Stimulated activated CD8-positive, alpha-beta memory T cell treated with anti-CD3 and anti-CD28 coated beads, Interleukin-15, amount 100 ng/mL, for 1 hour (primary cell): ENCODE measurements around the gene PPP4C.
"Not testable (repeated sequence)": the region's sequence is repeated elsewhere in the genome, so short reads cannot be mapped to it uniquely, and the experiment has no call there.

ENCODE experiments used
- DNase-seq: peaks from one replicate; pipeline ENCODE4 v3.0.0-alpha.2; 2020; ENCODE audit warnings: low read depth

The PPP4C gene

DNA sequence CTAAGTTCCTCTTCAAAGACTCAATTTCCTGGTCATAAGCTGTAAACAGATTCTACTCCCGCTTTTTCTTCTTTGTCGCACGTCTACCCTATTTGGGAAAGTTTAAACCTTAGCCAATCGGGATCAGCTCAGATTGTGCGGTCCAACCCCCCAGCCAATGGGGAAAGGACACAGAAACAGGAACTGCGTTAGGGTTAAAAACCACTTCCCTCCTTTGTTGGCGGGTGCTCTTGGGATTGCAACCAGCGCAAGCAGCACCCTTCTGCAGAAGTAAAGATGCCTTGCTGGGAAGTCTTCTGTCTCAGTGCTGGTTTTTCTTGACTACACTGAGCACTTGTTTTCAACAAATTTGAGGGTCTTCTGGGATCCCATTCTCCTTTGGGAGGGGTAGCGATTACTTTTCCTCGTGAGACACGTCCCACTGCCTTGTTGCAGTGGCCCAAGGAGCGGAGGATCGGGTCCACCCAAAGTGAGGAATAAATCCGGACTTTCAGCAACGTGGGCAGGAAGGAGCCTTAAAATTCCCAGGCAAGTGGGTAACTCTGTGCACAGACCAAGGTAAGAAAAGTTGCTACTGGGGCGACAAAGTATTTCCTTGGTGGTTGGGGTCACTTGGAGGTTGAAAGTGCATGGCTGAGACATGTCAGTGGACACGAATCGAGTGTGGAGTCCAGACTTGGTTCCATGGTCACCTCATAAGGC is 21.2 kb downstream of the PPP4C start:
- DNase-seq: no peak

DNA sequence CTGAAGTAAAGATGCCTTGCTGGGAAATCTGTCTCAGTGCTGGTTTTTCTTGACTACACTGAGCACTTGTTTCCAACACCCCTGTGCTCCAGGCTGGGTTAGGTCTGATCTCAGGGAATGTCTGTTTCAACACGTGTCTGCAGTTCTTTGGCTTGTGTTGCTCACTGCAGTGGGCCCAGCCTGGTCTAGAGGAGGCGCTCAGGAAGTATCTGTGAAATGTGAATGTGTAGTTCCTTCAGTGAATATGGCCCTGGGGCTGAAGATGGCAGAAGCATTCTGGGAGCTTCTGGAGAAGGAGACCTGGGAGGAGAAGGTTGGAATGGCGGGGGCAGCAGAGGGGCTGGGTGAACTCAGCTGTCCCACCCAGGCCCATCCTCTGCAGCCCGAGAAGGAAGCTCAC is 28.3 kb downstream of the PPP4C start:
- DNase-seq: no peak

DNA sequence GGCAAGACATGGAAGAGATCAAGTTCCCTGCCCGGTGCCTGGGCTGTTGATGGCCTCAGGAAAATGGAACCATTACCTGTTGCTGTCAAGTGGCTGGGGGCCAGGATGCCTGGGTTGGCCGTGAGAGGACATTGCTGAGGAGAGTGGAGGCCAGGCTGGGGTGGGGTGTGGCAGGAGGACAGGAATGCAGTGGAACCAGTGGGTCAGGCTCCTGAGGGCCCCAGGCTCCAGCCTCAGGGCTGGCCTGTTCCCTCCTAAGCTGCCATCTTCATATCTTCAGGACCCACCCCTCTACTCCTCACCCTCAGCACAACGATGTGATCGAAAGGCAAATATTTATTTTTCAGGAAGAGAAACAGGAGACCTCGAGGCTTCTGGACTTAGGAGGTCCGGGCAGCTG is 28.7 kb downstream of the PPP4C start:
- no peak for DNase-seq

DNA sequence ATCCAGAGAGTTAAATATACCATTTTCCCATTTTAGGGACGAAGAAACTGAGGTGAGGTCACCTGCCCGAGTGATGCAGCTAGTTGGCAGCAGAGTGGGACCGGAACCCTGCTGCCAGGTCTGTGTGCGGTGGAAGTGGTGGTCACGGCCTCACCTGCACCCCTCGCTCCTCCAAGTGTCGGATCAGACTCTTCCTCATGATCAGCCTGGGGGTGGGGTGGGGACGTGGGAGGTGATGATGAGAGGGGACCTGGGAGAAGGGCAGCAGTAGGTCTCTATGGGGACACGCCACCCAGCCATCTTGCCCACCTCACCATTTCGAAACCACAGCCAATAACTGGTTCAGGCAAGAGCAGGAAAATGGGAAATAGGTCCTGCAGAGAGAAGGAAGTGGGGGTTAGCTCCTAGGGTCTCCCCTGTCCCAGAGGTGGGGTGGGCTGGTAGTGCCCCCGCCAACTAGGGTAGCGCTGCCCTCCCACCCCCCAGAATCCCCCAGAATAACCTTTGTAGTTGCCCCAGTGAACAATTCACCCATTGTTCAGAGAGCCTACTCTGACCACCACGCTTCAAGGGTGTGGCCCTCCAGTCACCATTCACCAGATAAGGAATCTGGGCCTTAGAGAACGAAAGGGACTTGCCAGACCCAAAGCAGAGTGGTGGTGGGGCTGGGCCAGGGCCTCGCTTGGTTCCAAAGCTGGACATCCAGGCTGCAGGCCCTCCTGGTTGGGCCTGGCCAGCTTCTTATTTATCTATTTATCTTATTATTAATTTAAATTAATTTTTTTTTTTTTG is 32.5 kb downstream of the PPP4C start:
- DNase-seq: no peak

DNA sequence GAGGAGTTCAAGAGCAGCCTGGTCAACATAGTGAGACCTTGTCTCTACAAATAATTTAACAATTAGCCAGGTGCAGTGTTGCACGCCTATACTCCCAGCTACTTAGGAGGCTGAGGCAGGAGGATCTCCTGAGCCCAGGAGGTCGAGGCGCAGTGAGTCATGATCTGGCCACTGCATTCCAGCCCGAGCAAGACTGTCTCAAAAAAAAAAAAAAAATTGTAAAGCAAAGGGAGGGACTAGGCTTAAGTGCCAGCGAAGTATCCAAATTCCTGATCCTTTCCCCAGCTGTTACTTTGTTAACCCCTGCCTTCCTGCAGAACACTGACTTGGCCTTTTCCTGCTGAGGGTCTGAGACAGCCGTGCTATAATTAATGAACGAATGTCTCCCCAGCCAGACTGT is 34.9 kb downstream of the PPP4C start:
- no peak for DNase-seq

DNA sequence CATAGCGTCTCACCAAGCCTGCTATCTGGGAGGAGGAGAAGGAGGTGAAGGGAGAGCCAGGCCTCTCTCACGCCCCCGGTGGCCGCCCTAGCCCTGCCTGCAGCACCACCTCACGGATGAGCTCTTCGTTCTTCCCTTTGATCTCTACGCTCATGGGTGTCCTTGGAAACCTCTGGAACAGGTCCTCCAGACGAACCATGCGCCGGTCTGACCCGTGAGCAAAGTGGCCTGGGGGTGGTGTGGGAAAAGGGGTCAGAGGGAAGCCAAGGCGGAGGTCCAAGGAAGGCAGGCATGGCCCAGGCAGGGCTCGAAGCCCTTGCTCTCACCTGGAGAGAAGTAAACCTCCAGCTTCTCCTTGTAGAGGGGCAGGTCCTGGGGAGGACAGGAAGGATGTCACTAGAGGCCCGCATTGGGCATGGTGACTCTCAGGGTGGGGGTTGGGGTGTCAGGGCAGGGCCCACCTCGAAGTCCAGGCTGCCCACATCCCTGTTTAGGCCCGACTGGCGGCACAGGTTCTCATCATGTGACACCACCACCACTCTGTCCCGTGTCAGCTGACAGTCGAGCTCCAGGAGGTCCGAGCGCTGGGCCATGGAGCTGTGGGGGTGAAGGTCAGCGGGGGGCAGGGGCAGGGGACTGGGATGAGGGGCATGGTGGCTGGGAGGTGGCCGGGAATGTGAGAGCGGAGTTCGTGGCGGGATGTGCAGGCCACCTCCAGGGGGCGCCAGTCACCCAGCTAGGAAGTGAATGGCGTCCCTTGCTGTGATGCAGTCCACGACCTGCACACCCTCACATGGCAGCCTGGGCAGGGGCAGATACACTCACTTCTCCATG is 36.6 kb downstream of the PPP4C start:
- no peak for DNase-seq

DNA sequence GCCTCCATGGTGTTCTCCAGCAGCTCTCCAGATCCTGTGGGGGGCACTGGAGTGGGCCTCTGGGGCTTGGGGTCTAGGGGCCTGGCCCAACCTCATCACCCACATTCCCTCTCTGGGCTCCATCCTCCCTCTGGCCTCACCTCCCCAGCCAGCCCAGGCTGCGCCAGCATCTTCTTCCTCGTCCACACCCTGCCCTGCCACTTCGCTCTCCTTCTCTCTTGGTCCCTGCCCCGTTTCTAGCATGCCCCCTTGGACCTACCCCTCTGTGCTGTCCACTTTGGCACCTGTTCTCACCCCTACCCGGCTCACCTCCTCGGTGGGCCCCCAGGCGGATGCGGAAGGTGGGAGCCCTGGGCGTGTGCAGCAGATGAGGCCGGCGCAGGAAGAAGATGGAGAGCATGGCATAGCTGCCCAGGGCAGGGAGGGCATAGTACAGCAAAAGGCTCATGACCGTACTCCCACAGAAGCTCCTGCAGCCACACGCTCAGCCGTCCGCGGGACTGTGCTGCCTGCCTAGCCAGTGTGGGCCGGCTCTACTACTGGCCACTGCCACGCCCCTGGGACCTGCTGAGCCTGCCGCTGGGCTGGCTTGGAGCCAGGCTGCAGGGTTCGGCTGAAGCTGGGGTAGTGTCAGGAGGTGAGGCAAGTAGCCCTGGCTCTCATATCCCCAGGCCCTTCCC is 37.4 kb downstream of the PPP4C start, which contains the start of gene GDPD3:
GDPD3 (minus strand) TSS at position 507 of the 680 bp plus-strand sequence; CDS start at position 448, 59 bp downstream.
- DNase-seq: no peak

DNA sequence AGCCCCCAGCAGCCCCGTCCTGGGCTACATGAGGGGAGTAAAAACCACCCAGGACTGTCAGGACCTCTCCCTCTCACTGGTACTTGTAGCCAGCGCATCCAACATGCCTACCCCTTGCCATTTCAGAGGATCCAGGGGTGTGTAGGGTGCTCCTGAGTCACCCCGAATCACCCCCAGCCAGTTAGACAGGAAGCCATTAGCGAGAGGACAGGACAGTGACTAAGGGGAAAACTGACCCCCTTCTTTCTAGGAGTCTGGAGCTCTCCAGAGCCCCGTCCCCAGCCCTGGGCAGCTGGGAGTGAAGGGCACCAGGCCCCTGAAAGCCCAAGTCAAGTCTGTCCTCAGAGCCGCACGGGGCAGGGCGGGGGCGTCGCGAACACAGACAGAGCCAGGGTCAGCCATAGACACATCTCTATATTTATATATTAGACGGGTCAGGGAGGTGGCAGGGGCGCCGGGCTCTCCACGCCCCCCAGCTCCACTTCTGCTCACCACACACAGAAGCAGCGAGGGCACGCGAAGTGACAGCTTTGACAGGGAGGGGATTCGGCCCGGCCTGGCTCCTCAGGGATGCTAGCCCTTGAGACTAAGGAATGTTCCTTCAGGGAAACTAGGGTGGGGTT is 38.0 kb downstream of the PPP4C start:
- no peak for DNase-seq

DNA sequence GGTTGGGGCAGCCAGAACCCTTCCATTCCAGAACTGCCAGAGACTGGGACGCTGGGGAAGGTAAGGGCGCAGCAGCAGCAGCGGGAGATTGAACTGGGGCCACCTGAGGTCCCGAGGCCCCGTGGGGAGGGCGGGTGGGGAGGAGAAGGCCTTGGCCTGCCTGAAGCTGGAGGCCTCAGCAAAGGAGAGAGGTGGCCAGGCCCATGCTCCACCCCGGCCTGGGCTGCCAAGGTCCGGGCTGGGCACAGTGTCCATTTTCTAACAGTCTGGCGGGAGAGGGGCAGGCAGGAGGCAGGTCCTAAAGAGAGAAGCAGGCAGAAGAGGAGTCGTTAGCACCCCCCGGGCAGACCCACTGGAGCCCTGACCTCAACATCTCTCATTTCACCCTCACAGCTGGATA is 38.6 kb downstream of the PPP4C start:
- no peak for DNase-seq

DNA sequence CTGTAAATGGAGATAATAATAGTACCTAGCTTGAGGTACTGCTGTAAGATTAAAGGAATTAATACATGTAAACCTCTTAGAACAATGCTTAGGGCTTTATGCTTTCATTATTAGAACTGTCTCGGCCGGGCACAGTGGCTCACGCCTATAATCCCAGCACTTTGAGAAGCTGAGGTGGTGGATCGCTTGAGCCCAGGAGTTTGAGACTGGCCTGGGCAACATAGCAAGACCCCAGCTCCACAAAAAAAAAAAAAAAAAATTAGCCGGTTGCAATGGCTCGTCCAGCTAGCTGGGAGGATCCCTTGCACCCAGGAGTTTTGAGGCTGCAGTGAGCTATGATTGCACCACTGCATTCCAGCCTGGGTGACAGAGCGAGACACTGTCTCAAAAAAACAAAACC is 39.0 kb downstream of the PPP4C start:
- not testable (repeated sequence) for DNase-seq

DNA sequence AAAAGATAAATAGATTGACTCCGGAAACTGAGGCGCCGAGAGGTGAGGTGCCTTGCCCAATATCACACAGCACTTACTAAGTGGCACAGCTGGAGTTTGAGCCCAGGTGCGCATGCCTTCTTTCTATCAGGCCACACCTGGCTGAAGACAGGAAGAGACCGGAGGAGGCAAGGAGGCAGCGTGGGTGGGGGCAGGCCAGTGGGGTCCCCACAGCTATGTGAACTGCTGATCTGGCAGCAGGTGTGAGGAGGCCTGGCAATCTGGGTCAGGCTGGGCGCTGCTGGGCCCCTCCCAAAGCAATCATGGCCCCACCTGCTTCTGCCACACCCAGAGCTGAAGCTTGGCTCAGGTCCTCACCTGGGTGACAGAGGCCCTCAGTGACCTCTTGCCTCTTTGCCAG is 39.4 kb downstream of the PPP4C start:
- DNase-seq: no peak

DNA sequence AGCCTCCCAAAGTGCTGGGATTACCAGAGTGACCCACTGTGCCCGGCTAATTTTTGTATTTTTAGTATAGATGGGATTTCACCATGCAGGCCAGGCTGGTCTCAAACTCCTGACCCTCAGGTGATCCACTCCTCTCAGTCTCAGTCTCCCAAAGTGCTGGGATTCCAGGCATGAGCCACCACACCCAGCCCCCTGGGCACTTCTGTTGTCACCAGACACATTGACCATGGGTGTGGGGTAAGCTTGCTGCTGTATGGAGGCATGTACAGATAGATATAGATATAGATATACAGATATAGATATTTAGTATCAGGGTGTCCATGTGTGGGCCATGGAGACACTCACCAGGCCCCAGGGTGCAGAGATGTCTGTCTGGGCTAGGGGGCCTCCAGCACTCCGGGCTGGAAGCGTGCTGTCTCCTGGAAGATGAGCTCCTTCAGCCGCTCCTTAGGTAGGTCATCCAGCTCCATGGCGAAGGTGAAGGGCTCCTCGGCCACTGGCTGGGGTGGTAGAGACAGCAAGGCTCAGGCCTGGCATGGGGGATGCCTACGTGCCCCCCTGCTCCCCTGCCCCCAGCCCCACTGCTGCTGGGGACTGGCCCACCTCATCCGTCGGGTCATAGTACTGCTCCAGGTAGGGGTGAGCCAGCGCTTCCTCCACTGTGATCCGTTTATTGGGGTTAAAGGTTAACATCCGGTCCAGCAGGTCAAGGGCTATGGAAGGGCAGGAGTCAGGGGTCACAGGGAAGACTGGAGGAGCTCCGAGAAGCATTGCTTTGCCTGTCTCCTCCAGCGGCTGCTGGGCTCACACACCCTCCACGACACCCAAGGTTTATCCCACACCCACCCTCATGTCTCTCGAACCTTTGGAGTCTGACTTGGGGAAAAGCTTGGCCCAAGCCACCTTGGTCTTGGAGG is 40.8 kb downstream of the PPP4C start:
- no peak for DNase-seq

DNA sequence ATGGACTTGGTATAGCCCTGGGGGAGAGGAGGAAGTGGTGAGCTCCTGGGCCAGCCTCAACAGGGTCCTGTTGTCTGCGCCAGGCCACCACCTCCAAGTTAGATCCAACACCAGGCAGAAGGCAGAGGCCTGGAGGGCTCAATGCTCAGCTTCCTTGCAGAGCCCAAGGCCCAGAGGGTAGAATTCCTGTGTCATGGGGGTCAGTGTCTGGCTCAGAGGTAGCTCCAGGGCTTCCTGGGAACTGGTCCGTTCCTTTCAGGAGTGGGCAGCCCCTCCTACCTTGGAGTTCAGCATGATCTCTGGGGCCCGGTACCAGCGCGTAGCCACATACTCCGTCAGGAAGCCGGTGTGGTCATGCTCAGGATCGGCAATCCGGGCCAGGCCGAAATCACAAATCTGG is 42.0 kb downstream of the PPP4C start:
- no peak for DNase-seq

DNA sequence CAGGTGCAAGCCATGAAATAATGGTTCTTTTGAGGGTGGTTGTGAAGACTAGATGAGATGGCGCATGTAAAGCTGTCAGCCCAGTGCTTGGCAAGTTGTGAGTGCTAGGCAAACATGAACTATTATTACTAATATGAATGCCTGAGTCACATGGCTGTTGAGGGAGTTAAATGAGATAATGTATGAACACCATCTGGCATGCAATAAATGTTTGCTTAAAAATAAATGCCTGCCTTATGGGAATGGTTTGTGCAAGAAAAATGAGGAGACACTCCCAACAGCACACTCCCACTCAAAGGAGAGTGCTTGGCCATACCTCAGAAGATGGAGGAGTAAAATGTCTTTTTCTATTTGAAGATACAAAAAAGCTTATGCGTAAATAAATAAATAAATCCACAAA is 43.6 kb downstream of the PPP4C start:
- DNase-seq: no peak

DNA sequence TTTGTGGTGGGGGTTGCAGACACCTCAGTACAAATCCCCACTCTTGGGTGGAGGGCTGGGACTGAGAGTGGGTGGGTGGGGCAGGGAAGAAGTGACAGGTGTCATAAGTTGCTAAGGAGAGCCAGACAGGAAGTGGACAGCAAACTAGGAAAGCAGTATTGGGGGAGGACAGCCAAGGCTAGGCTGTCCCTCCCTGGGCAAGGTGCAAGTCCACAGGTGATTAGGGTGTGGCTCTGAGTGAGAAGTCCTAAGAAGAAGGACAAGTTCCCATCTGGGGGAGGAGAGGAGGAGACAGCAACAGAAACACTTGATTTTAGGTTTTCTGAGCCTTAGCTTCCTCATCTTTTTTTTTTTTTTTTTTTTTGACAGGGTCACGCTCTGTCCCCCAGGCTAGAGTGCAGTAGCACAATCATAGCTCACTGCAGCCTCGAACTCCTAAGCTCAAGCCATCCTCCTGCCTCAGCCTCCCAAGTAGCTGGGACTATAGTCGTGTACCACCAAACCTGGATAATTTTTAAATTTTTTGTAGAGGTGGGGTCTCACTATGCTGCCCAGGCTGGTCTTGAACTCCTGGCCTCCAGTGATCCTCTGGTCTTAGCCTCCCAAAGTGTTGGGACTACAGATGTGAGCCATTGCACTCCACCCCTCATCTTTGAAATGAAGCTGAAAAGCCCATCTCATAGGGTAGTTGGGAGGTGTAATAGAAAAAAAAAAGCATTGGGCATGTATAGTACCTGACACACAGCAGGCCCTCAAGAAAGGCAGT is 44.7 kb downstream of the PPP4C start:
- no peak for DNase-seq

DNA sequence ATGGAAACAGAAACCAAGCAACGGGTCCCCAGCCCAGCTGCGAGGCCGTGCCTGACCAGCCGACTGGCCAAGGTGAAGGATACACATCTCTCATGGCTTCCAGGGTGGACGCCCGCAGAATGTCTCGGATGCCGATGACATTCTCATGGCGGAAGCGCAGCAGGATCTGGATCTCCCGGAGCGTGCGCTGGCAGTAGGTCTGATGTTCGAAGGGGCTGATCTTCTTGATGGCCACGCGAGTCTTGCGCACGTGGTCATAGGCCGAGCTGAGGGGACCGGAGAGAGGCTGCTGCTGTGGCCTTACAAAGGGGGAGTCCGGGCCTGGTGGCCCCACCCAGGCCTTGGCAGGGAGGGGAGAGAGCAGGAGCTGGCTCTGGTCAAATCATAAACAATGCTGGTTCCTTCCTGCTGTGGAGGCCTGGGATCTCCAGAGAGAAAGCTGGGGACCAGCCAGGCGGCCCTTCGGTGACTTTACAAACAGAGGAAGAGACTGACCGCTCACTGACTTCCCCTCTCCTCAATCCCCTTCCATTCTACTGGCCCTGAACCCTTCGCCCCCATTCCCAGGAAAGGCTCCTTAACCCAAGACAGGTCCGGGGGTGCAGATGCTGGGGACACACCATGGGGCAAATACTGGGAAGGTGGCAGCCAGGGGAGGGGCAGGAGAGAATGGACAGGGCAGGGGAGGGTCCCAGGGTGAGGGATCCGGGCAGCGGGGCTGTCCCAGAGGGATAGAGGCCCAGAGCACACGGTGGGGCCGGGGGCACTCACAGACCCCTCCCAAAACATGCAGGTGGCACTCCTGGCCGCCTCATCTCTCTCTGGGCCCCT is 46.2 kb downstream of the PPP4C start:
- DNase-seq: no peak

DNA sequence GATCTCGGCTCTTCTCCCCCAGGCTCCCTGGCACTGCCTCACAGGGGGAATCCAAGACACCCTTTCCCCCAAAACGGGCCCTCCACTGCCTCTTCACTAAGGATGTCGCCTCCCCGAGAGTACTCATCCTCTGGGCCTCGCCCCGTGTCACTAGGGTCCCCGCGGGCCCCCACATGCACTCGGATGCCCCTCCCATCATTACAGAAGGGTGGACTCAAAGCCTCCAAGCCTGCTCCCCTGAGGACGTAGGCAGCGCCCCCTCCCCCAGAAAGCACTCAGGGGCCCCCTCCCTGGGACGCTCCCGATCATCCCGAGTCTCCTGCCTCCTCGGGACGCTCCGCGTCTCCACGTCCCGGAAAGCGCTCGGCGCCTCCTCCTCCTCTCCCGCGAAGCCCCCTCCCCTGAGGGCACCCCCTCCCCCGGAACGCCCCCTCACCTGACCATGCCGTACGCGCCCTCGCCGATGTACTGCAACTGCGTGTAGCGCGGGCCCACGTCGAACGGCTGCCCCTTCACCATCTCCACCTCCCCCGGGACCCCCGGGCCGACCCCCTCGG is 46.9 kb downstream of the PPP4C start:
- no peak for DNase-seq

DNA sequence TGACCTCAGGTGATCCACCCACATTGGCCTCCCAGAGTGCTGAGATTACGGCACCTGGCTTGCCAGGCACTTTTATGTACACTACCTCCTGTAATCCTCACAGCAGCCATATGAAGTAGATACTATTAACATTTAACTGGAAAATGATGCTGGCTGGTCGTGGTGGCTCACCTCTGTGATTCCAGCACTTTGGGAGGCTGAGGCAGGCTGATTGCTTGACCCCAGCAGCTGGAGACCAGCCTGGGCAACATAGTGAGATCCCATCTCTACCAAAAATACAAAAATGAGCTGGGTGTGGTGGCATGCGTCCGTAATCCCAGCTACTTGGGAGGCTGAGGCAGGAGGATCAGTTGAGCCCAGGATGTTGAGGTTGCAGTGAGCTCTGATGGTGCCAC is 49.2 kb downstream of the PPP4C start:
- DNase-seq: no peak

DNA sequence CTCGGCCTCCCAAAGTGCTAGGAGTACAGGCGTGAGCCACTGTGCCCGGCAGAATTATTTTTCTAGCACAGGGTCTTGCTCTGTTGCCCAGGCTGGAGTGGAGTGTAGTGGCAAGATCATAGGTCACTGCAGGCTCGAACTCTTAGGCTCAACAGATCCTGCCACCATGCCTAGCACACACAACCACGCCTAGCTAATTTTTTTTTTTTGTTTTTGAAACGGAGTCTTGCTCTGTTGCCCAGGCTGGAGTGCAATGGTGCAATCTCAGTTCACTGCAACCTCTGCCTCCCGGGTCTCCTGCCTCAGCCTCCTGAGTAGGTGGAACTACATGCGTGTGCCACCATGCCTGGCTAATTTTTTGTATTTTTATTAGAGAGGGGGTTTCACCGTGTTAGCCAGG is 49.9 kb downstream of the PPP4C start:
- not testable (repeated sequence) for DNase-seq
